DND-41 (cell line): ENCODE data around the gene HS3ST5.

Source experiments
- ATAC-seq: fragments of 200-7000 bp; cut with Tn5 transposase; 3 replicates; pipeline ENCODE4 v1.9.1; 2021; ENCODE audit warnings: low read depth; ENCODE audit not compliant: insufficient read depth
- DNase-seq: peaks from one replicate; pipeline ENCODE4 v3.0.0-alpha.2; 2020
- H2AFZ ChIP-seq: 2 replicates; pipeline ENCODE4 v1.6.0; 2012; ENCODE audit warnings: low read depth, low read length
- H3K27ac ChIP-seq: 2 replicates; pipeline ENCODE4 v1.5.1; 2012; ENCODE audit warnings: low read length, inconsistent platforms
- H3K27me3 ChIP-seq: fragments of 200-600 bp; sonication (generic); 2 replicates; pipeline ENCODE4 v1.6.0; 2012; ENCODE audit warnings: low read length, mild to moderate bottlenecking, inconsistent platforms; ENCODE audit not compliant: insufficient read depth, poor library complexity
- H3K36me3 ChIP-seq: 2 replicates; pipeline ENCODE4 v1.5.1; 2012; ENCODE audit warnings: low read length, inconsistent platforms; ENCODE audit not compliant: insufficient read depth
- H3K4me1 ChIP-seq: 2 replicates; pipeline ENCODE4 v1.5.1; 2012; ENCODE audit warnings: mild to moderate bottlenecking, low read length; ENCODE audit not compliant: insufficient read depth
- H3K4me2 ChIP-seq: 2 replicates; pipeline ENCODE4 v1.6.0; 2012; ENCODE audit warnings: mild to moderate bottlenecking, moderate library complexity, low read length, inconsistent platforms; ENCODE audit not compliant: insufficient read depth
- H3K4me3 ChIP-seq, 2 experiments: fragments of 200-600 bp in 1 of 2; shearing (Covaris generic) in 1 of 2; 2 replicates each; pipeline ENCODE4 v1.5.1; 2012 to 2016; ENCODE audit warnings: inconsistent platforms in 2 of 2, low read length in 2 of 2, mild to moderate bottlenecking in 2 of 2, low read depth in 1 of 2, moderate library complexity in 1 of 2
- H3K79me2 ChIP-seq: 2 replicates; pipeline ENCODE4 v1.6.0; 2012; ENCODE audit warnings: low read length, inconsistent platforms; ENCODE audit not compliant: insufficient read depth
- H3K9ac ChIP-seq: 2 replicates; pipeline ENCODE4 v1.6.0; 2012; ENCODE audit warnings: low read depth, mild to moderate bottlenecking, inconsistent platforms, low read length, moderate library complexity
- H3K9me3 ChIP-seq: 2 replicates; pipeline ENCODE4 v1.5.1; 2012; ENCODE audit warnings: low read length, moderate library complexity, mild to moderate bottlenecking, inconsistent platforms; ENCODE audit not compliant: insufficient read depth, severe bottlenecking
- H4K20me1 ChIP-seq: 2 replicates; pipeline ENCODE4 v1.6.0; 2012; ENCODE audit warnings: low read length; ENCODE audit not compliant: insufficient read depth
- EZH2 ChIP-seq: IDR thresholded peaks from 3 replicates; pipeline ENCODE4 v1.6.1; 2012; ENCODE audit warnings: borderline replicate concordance, low read depth, mild to moderate bottlenecking, moderate library complexity, low read length, inconsistent platforms; ENCODE audit not compliant: severe bottlenecking
- TF ChIP-seq, protein P1 (sequence below): IDR thresholded peaks from 2 replicates; pipeline ENCODE4 v1.5.1; 2012; ENCODE audit warnings: borderline replicate concordance, low read length, moderate library complexity, mild to moderate bottlenecking; ENCODE audit not compliant: poor library complexity, severe bottlenecking; ENCODE audit errors: extremely low read depth

The HS3ST5 gene

GRCh38 chr6:114334237-114334636 is 8.6 kb downstream of the HS3ST5 start:
- DNase-seq (no peak), ATAC-seq (no peak)
- TF ChIP-seq EZH2, result no peak
- TF ChIP-seq, protein P1, sequence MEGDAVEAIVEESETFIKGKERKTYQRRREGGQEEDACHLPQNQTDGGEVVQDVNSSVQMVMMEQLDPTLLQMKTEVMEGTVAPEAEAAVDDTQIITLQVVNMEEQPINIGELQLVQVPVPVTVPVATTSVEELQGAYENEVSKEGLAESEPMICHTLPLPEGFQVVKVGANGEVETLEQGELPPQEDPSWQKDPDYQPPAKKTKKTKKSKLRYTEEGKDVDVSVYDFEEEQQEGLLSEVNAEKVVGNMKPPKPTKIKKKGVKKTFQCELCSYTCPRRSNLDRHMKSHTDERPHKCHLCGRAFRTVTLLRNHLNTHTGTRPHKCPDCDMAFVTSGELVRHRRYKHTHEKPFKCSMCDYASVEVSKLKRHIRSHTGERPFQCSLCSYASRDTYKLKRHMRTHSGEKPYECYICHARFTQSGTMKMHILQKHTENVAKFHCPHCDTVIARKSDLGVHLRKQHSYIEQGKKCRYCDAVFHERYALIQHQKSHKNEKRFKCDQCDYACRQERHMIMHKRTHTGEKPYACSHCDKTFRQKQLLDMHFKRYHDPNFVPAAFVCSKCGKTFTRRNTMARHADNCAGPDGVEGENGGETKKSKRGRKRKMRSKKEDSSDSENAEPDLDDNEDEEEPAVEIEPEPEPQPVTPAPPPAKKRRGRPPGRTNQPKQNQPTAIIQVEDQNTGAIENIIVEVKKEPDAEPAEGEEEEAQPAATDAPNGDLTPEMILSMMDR, result no peak
- no peaks in the 10 kb centered on the region for H3K79me2 ChIP-seq
- H2AFZ ChIP-seq, result no peak overlapping the region
- H3K27me3 ChIP-seq, result no peaks in the 10 kb centered on the region
- no peak overlapping the region for H3K4me2 ChIP-seq
- H3K4me1 ChIP-seq, result no peaks in the 10 kb centered on the region
- no peak overlapping the region for H3K27ac ChIP-seq
- H3K36me3 ChIP-seq, result no peaks in the 10 kb centered on the region
- no peak overlapping the region for H3K4me3 ChIP-seq
- no peaks in the 10 kb centered on the region for H3K9me3 ChIP-seq
- no peak overlapping the region for H3K9ac ChIP-seq
- no peaks in the 10 kb centered on the region for H4K20me1 ChIP-seq

DNA sequence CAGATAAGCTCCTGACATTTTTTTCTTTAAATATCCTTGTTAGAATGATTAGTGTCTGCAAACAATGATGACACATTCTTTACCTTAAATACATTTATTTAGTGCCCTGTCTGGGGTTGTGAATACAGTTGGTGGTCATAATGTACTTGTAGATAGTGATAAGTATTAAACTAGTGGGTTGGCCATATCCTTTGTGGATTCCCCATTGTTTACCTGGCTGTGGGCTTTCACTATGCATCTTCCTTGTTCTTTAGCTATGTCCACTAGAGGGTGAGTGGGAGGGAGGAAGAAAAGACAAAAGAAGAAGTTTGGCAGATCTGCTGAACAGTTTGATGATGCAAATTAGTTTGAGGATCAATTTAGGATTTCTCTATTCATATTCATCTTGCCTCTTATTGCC is 15.7 kb downstream of the HS3ST5 start:
- H3K4me2 ChIP-seq, result no peak overlapping the region
- H3K9me3 ChIP-seq, result no peaks in the 10 kb centered on the region
- DNase-seq, result no peak

GRCh38 chr6:114323784-114324183 is 19.0 kb downstream of the HS3ST5 start:
- Histone ChIP-seq H3K36me3 (no peaks in the 10 kb centered on the region), H3K9me3 (no peaks in the 10 kb centered on the region), H3K4me2 (no peak overlapping the region), H3K27me3 (no peaks in the 10 kb centered on the region), H3K4me1 (no peaks in the 10 kb centered on the region), H3K4me3 (no peak overlapping the region), H3K9ac (no peak overlapping the region), H3K79me2 (no peaks in the 10 kb centered on the region), H3K27ac (no peak overlapping the region), H2AFZ (no peak overlapping the region), H4K20me1 (no peaks in the 10 kb centered on the region)
- DNase-seq (no peak), ATAC-seq (no peak)
- TF ChIP-seq, protein P1, result no peak
- no peak for TF ChIP-seq EZH2

More for the DNA sequence above, 15.7 kb downstream of the HS3ST5 start:
- no peak overlapping the region for H3K4me3 ChIP-seq
- no peak overlapping the region for H3K27ac ChIP-seq
- H3K27me3 ChIP-seq, result no peaks in the 10 kb centered on the region
- H4K20me1 ChIP-seq, result no peaks in the 10 kb centered on the region
- H3K36me3 ChIP-seq, result no peaks in the 10 kb centered on the region
- H3K79me2 ChIP-seq, result no peaks in the 10 kb centered on the region
- H3K4me1 ChIP-seq, result no peaks in the 10 kb centered on the region
- ATAC-seq, result no peak
- H2AFZ ChIP-seq, result no peak overlapping the region
- H3K9ac ChIP-seq, result no peak overlapping the region
- TF ChIP-seq, protein P1, result no peak
- TF ChIP-seq EZH2, result no peak

GRCh38 chr6:114319749-114320148 is 23.1 kb downstream of the HS3ST5 start:
- Histone ChIP-seq H2AFZ (no peak overlapping the region), H4K20me1 (no peaks in the 10 kb centered on the region), H3K4me2 (no peak overlapping the region), H3K27me3 (no peaks in the 10 kb centered on the region), H3K27ac (no peak overlapping the region), H3K9ac (no peak overlapping the region), H3K9me3 (no peaks in the 10 kb centered on the region), H3K79me2 (no peaks in the 10 kb centered on the region), H3K4me1 (no peaks in the 10 kb centered on the region), H3K36me3 (no peaks in the 10 kb centered on the region), H3K4me3 (no peak overlapping the region)
- DNase-seq, result no peak
- TF ChIP-seq, protein P1, result no peak
- no peak for TF ChIP-seq EZH2
- ATAC-seq, result no peak
